Fibroblast of the aortic adventitia (primary cell): ENCODE measurements around the gene KRTAP29-1. TPM values are rescaled to one million over a fixed set of nuclear protein-coding genes. Genes with fewer than 3 reads are reported as not detected.

Experiments used
- DNase-seq: peaks from one replicate; pipeline ENCODE4 v3.0.0-alpha.2; 2010; ENCODE audit warnings: low read depth
- H3K4me3 ChIP-seq: 2 replicates; pipeline ENCODE4 v1.5.1; 2011; ENCODE audit warnings: low read depth, mild to moderate bottlenecking, control low read depth, low read length, moderate library complexity
- total RNA-seq: library from RNA; depleted of rRNA; stranded (reverse); fragments of >200 nt; gene quantifications from 2 replicates; pipeline ENCODE4 v1.2.3, GENCODE V29; 2012; ENCODE audit warnings: low replicate concordance
- TF ChIP-seq, protein P1 (sequence below): IDR thresholded peaks from 2 replicates; pipeline ENCODE4 v1.5.1; 2011; ENCODE audit warnings: mild to moderate bottlenecking, low read length, control low read depth, inconsistent platforms; ENCODE audit not compliant: insufficient read depth

Gene KRTAP29-1
- total RNA-seq, 1 donor = not detected

DNA sequence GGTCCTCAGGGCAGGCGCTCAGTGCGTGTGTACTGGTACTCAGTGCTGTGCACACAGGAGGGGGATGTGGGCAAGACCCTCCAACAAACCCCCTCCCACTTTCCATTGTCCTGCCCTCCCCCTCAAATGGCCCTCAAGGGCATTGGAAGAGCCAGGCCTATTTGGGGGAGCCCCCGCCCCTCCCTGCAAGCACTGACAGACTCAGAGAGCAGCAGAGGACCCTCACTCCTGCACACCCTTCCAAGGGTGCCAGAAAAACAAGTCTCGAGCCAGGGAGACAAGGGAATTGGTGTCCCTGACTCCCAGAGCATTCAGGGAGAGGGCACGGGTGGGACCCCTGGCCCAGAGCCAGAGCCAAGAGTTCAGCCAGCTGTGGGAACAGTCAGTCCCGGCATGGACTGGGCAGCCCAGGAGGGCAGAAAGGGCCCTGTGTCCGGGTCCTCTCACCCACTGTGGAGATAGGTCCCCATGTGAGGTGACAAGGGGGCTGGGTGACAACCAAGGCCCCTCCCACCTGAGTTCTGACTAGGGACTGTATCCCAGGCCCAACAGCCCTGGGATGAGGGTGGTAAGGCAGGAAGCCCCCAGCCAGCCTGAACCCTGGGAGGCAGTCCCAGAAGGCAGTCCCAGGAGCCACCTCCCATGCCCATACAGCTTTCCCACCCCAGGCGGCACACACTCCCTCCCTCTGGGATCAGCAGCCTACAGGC, 24.9 kb upstream of the KRTAP29-1 start:
- no peak overlapping the region for H3K4me3 ChIP-seq
- no peak for DNase-seq
- TF ChIP-seq, protein P1, sequence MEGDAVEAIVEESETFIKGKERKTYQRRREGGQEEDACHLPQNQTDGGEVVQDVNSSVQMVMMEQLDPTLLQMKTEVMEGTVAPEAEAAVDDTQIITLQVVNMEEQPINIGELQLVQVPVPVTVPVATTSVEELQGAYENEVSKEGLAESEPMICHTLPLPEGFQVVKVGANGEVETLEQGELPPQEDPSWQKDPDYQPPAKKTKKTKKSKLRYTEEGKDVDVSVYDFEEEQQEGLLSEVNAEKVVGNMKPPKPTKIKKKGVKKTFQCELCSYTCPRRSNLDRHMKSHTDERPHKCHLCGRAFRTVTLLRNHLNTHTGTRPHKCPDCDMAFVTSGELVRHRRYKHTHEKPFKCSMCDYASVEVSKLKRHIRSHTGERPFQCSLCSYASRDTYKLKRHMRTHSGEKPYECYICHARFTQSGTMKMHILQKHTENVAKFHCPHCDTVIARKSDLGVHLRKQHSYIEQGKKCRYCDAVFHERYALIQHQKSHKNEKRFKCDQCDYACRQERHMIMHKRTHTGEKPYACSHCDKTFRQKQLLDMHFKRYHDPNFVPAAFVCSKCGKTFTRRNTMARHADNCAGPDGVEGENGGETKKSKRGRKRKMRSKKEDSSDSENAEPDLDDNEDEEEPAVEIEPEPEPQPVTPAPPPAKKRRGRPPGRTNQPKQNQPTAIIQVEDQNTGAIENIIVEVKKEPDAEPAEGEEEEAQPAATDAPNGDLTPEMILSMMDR = no peak

DNA sequence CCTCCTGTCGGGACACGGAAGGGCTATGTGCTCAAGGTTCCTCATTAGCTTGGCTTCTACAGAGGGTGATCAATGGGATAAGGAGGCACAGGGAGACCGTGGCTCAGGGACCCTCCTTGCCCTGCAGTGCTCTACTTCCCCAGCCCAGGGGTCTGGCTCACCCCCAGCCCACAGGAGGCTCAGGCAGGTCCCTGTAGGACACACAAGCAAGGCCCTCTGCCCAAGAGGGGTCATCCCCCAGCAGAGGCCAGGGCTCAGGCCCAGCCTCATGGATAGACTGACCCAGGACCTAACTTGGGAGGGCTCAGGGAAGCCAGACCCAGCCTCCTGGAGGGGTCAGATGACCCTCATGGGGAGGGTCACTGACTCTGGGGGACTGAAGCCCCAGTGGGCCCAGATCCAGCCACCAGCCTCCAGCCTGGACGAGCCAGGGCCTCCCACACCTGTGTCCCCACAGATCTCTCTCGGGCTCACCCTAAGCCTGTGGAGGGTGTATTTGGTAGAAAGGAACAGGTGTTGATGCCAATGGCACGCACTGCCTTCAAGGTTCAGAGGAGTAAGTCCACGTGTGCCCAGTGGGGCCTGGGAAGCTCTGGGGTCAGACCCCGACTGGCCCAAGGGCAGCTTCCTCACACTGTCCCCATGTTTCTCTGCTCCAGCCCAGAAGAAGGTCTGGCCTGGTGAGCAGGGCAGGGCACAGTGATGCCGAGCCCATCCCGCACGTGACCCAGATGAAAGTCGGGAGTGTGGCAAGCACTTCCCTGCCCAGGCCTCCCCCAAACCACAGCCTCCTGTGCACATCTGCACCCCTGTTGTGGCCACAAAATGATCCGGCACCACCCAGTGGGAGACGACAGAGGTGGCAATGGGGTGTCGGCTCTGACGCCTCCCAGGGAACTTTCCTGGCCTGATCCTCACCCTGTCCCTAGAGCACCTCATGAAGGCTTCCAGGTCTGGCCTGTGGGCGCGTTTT, 23.8 kb upstream of the KRTAP29-1 start:
- DNase-seq = no peak
- H3K4me3 ChIP-seq = no peak overlapping the region
- TF ChIP-seq, protein P1 = no peak

DNA sequence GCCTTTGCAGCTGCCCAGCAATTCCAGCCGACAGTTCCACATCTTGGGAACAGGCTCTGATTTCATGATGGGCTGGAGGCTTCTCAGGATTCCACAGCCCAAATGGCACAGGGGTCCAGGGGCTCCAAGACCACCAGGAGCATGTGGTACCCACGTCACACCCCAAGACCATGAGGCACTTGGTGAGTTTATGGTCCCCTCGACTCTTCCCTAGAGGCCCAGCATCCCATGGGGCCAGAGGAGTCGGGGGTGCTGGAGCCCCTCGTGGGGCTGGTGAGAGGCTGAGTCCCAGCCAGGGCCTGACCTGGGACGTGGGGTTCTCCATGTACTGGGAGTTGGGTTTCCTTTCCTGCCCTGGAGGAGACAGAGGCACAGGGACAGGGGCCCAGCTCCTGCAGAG, 23.0 kb upstream of the KRTAP29-1 start:
- TF ChIP-seq, protein P1 = no peak
- DNase-seq = no peak
- H3K4me3 ChIP-seq = no peak overlapping the region

- TF ChIP-seq, protein P1 = no peak
- no peak overlapping the region for H3K4me3 ChIP-seq
- no peak for DNase-seq
These were observed 22.5 kb upstream of the KRTAP29-1 start for GRCh38 chr17:41325126-41325525.

DNA sequence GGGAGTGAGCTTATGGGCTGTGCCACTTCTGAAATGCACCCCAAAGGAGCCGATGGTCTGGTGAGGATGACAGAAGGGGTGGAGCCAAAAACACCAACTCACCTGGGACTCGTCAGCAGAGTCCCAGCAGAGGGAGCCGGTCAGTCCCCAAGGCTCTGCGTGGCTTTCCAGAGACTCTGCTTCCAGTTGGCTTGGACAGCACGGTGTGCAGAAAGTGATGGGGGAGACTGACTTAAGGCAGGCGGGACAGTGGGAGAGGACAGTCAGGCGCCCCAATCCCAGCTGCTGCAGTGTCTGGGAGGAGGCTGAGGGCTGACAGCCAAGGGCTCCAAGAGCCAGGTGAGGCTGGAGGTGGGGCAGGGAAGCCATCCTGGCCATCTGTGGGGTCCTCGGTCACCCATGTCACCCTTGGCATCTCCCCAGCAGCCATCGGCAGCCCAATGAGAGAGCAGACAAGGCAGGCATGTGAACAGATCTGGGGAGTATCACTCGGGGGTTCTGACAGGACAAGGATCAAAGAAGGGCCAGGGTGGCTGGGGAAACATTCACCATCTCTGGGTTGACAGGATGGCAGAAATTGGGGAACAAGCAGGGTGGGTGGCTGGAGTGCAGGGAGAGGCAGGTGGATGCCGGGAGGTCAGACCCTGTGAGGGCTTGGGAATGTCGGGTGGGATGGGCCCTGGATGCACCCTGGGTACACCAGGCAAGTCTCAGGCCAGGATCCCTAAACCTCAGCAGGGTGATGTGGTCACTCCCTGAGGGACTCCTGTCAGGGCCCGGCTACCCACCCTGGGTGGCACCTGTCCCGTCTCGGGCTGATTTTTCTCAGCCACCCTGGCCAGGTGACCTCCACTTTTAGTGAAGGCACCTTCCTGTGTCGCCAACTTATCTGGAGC, 21.8 kb upstream of the KRTAP29-1 start:
- TF ChIP-seq, protein P1 = peak; percentile 6
- no peak for DNase-seq
- H3K4me3 ChIP-seq = no peak overlapping the region
